ENCODE results near the gene SNX5. TPM values are rescaled to one million over a fixed set of nuclear protein-coding genes. Genes with fewer than 3 reads are reported as not detected.

The SNX5 gene
- total and polyA plus RNA-seq, 2 of the 13 experiments (the other 11 are each of a cell fraction or from before 2014, with no cell fraction given), result 664 to 1,040 TPM

DNA sequence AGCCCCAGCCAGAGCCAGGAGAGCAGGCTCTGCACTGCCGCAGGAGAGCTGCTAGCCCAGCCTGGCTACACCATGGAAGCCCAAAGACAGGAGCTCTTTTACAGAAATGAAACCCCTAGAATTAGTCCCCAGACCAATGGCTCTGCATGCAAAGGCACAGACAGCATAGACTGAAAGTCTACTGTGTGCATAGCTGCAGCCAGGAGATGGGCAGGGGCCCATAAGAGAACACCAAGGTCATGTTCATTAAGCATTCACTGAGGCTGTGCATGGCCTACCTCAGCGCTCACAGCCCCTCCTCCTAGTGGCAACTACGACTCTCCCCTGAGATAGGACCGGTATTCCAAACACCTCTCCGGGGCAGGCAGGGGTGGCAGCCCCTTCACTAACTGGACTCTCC lies 34.9 kb downstream of the SNX5 start (continued):
- TF ChIP-seq, protein P1, sequence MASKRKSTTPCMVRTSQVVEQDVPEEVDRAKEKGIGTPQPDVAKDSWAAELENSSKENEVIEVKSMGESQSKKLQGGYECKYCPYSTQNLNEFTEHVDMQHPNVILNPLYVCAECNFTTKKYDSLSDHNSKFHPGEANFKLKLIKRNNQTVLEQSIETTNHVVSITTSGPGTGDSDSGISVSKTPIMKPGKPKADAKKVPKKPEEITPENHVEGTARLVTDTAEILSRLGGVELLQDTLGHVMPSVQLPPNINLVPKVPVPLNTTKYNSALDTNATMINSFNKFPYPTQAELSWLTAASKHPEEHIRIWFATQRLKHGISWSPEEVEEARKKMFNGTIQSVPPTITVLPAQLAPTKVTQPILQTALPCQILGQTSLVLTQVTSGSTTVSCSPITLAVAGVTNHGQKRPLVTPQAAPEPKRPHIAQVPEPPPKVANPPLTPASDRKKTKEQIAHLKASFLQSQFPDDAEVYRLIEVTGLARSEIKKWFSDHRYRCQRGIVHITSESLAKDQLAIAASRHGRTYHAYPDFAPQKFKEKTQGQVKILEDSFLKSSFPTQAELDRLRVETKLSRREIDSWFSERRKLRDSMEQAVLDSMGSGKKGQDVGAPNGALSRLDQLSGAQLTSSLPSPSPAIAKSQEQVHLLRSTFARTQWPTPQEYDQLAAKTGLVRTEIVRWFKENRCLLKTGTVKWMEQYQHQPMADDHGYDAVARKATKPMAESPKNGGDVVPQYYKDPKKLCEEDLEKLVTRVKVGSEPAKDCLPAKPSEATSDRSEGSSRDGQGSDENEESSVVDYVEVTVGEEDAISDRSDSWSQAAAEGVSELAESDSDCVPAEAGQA (IDR thresholded peaks at IDR 0.05; ENCODE audit: low read depth), result no peak
- TF ChIP-seq, protein P1 (CRISPR knock-in tag; IDR thresholded peaks at IDR 0.05; ENCODE audit: borderline replicate concordance), result no peak
- TF ChIP-seq JUN (CRISPR knock-in tag; IDR thresholded peaks at IDR 0.05), result no peak
- TF ChIP-seq ZNF136 (CRISPR knock-in tag; IDR thresholded peaks at IDR 0.05; ENCODE audit: low read depth), result no peak
- TF ChIP-seq ZNF619 (CRISPR knock-in tag; IDR thresholded peaks at IDR 0.05), result no peak
- TF ChIP-seq CENPX (CRISPR knock-in tag; IDR thresholded peaks at IDR 0.05), result no peak
- TF ChIP-seq ARNT2 (CRISPR knock-in tag; IDR thresholded peaks at IDR 0.05; ENCODE audit: low read depth), result no peak
- TF ChIP-seq MAF1 (CRISPR knock-in tag; IDR thresholded peaks at IDR 0.05; ENCODE audit: borderline replicate concordance), result no peak
- TF ChIP-seq, protein P2, sequence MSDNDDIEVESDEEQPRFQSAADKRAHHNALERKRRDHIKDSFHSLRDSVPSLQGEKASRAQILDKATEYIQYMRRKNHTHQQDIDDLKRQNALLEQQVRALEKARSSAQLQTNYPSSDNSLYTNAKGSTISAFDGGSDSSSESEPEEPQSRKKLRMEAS (IDR thresholded peaks at IDR 0.05), result no peak
- TF ChIP-seq, protein P3, sequence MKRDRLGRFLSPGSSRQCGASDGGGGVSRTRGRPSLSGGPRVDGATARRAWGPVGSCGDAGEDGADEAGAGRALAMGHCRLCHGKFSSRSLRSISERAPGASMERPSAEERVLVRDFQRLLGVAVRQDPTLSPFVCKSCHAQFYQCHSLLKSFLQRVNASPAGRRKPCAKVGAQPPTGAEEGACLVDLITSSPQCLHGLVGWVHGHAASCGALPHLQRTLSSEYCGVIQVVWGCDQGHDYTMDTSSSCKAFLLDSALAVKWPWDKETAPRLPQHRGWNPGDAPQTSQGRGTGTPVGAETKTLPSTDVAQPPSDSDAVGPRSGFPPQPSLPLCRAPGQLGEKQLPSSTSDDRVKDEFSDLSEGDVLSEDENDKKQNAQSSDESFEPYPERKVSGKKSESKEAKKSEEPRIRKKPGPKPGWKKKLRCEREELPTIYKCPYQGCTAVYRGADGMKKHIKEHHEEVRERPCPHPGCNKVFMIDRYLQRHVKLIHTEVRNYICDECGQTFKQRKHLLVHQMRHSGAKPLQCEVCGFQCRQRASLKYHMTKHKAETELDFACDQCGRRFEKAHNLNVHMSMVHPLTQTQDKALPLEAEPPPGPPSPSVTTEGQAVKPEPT (CRISPR knock-in tag; IDR thresholded peaks at IDR 0.05; ENCODE audit: low read depth), result peak; percentile 45; the same call in 1 of the 2 replicates
- TF ChIP-seq ZNF782 (CRISPR knock-in tag; IDR thresholded peaks at IDR 0.05; ENCODE audit: borderline replicate concordance), result no peak
- no peak for TF ChIP-seq CHD2 (IDR thresholded peaks at IDR 0.05; ENCODE audit: low read depth, low read length)
- no peak for TF ChIP-seq MXD4 (CRISPR knock-in tag; IDR thresholded peaks at IDR 0.05)
- TF ChIP-seq, protein P4, sequence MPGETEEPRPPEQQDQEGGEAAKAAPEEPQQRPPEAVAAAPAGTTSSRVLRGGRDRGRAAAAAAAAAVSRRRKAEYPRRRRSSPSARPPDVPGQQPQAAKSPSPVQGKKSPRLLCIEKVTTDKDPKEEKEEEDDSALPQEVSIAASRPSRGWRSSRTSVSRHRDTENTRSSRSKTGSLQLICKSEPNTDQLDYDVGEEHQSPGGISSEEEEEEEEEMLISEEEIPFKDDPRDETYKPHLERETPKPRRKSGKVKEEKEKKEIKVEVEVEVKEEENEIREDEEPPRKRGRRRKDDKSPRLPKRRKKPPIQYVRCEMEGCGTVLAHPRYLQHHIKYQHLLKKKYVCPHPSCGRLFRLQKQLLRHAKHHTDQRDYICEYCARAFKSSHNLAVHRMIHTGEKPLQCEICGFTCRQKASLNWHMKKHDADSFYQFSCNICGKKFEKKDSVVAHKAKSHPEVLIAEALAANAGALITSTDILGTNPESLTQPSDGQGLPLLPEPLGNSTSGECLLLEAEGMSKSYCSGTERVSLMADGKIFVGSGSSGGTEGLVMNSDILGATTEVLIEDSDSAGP (CRISPR knock-in tag; IDR thresholded peaks at IDR 0.05; ENCODE audit: borderline replicate concordance), result no peak
- no peak for TF ChIP-seq SOX6 (IDR thresholded peaks at IDR 0.05)
- TF ChIP-seq SOX6 (CRISPR knock-in tag; IDR thresholded peaks at IDR 0.05), result no peak
- TF ChIP-seq KDM5B (CRISPR knock-in tag; IDR thresholded peaks at IDR 0.05; ENCODE audit: borderline replicate concordance), result no peak
- TF ChIP-seq ZNF772 (CRISPR knock-in tag; IDR thresholded peaks at IDR 0.05), result no peak
